Measurements from ENCODE around the gene SDF4.

Gene SDF4

DNA sequence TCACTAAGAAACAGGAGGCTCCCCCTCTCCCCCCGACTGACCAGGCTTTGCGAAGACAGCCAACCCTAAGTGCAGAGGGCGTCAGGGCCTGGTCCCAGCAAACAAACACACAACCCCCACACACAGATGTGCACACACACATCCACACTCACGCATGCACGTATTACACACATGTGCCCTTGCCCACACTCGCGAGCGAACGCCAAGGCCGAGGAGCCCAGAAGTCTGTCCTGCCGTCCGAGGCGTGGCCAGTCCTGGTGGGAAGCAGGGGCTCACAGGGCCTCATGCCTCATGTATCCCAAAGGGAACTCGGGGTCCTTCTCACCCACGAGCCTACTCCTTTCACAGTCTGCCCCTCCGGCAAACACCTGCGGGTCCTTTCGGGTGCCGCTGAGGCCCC lies 2.0 kb downstream of the SDF4 start:
- DNase-seq (ENCODE audit: low read depth in 3 of 3, low spot score in 1 of 3): no peak

DNA sequence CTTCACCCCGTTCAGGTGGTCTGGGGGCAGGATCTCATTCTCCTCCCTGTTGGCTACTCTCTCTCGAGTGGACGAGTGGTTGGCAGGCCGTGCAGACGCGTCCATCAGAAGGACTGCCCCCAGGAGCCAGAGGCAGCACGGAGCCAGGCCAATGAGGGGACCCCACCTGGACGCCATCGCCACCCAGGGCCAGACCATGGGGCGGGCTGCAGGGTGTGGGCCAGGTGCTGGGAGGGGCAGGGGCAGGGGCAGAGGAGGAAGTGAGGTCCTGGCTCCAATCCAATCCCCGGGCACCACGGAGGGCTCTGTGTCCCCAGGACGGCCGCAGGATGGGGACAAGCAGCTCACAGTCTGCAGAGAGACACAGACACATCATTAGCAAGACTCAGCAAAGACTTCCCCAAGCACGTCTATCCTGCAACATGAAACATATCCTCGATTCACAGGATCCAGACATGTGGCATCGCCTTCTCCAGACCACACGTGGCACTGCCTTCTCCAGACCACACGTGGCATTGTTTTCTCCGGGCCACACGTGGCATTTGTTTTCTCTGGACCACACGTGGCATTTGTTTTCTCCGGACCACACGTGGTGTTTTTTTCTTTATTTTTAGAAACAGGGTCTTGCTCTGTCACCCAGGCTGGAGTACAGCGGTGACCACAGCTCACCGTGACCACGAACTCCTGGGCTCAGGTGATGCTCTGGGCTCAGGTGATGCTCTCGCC lies 3.0 kb downstream of the SDF4 start:
- no peak for DNase-seq (ENCODE audit: low read depth in 3 of 3, low spot score in 1 of 3)

DNA sequence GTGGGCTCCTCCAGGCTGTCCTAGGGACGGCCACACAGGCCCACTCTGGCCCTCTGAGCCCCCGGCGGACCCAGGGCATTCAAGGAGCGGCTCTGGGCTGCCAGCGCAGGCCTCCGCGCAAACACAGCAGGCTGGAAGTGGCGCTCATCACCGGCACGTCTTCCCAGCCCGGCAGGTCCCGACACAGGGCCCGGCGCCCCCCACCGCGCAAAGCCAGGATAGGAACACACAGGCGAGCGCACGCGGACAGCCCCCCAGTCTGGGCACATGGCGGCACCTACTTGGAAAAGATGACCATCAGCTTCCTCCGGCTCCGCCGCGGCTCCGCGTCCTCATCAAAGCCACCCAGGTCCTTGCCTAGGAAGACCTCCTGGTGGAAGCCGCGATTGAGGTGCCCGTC lies 3.6 kb downstream of the SDF4 start:
- DNase-seq (ENCODE audit: low read depth in 3 of 3, low spot score in 1 of 3): no peak

DNA sequence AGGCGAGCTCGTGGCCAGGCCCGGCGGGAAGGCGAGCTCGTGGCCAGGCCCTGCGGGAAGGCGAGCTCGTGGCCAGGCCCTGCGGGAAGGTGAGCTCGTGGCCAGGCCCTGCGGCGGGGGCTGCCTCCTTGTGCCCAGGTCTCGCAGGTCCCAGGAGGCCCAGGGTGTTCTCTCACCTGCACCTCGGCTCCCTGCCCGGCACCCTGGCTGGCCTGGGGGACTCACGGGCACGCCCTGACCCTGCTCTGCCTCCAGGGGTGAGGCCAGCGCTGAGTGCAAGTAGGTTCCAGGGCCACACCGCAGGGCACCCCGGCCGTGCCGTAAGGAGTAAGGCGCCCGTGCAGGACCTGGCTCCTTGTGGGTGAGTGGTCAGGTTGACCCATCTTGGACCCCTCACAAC lies 4.4 kb downstream of the SDF4 start:
- no peak for DNase-seq (ENCODE audit: low read depth in 3 of 3, low spot score in 1 of 3)

DNA sequence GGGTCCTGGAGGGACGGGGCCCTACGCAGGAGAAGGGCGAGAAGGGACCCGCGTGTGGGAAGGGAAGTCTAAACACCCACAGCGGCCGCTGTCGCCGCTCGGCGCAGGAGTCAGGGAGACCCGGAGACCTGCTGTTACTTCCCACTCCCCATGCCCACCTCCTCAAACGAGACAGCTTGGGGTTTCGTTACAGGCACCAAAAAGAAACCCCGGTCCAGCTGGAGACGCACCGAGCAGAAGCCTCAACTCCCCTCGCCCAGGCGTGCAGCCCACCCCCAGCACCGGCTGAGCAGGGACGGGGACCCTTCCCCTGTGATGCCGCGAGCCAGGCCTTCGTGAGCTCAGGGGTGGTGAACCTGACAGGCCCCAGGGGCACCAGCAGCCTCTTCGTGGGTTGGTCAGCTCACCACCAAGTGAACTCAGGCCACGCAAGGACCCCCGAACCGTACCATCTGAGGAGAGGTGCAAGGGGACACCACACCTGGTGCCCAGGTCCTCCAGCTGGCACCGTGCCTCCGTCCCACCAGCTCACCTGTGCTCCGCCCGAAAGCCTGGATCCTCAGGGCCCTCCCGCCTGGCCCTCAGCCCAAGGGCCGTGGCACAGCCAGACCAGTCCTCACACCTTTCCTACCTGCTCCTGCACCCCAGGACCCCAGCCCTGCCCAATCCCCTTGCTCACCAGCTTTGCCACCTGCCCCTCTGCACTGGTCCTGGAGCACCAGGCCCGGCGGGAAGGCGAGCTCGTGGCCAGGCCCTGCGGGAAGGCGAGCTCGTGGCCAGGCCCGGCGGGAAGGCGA lies 5.0 kb downstream of the SDF4 start:
- no peak for DNase-seq (ENCODE audit: low read depth in 3 of 3, low spot score in 1 of 3)

DNA sequence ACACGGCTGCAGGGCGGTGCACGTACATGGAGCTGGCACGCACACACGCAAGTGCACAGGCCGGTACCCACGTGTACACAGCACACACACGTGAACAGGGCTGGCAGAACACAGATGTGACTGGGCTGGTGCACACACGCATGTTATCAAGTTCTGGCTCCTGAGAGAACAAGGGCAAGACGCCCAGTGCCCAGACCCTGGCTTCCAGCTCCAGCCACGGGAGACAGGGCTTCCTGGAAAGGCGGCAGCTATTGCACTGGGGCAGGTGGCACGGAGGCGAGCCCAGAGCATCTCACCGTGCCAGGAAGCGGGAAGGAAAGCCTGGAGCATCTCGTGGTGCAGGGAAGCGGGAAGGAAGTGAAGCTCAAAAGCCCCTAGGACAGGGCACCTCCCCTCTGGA lies 5.9 kb downstream of the SDF4 start:
- no peak for DNase-seq (ENCODE audit: low read depth in 3 of 3, low spot score in 1 of 3)

DNA sequence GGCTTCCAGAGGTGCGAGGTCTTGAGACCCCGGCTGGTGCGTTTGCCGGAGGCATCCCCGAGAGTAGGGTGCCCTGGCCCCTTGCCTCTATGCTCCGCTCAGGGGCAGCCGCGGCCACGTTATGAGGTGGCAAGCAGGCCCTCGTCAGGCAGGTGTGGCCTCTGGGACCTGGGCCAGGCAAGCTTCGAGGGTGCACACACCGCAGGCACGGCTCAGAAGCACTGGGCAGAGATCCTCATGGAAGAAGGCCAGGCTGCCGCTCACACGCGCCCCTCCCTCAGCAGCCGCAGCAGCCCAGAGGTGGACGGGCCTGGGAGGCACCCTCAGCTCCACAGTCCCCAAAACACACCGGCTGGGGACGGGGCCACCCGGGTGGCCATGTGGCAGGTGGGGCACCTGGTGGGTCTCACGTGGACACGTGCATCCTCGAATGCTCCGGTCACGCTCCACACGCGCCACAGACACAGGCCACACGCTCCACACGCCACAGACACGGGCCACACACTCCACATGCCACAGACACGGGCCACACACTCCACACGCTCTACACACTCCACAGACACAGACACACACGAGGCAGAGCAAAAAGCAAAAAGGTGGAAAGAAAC lies 6.5 kb downstream of the SDF4 start:
- no peak for DNase-seq (ENCODE audit: low read depth in 3 of 3, low spot score in 1 of 3)

DNA sequence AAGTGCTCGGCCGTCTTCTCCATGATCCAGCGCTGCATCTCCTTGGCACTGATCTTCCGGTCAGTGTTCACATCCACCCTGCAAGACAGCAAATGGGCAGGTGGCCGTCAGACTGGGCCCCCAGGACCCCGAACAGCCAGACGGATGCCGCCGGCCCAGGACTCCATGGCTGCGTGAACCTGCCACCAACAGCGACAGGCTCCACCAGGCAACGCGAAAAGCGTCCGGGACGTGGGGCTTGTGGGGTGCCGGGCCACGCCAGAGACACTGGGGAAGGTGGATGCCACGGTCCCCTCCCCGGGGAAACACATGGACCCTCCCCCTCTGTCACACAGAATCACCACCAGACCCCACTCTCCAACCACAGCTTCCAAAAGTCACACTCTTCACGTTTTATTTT lies 7.9 kb downstream of the SDF4 start:
- DNase-seq (ENCODE audit: low read depth in 3 of 3, low spot score in 1 of 3): no peak

DNA sequence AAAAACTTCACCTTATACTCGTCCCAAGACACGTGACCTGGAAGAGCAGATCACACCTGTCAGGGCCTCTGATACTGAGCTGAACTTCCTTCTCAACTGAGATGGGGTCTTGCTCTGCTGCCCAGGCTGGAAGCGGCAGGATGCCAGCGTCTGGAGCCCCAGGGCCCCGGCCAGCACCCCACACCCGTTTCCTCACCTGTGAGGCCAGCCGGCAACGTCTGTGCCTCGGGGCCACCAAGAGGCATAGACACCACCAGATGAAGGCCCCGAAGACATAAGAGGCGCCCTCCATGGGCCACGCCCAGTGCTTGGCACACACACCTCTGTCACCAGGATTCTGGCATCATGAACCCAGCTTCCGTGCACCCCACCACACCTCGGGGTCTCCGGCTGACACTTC lies 8.5 kb downstream of the SDF4 start:
- no peak for DNase-seq (ENCODE audit: low read depth in 3 of 3, low spot score in 1 of 3)

DNA sequence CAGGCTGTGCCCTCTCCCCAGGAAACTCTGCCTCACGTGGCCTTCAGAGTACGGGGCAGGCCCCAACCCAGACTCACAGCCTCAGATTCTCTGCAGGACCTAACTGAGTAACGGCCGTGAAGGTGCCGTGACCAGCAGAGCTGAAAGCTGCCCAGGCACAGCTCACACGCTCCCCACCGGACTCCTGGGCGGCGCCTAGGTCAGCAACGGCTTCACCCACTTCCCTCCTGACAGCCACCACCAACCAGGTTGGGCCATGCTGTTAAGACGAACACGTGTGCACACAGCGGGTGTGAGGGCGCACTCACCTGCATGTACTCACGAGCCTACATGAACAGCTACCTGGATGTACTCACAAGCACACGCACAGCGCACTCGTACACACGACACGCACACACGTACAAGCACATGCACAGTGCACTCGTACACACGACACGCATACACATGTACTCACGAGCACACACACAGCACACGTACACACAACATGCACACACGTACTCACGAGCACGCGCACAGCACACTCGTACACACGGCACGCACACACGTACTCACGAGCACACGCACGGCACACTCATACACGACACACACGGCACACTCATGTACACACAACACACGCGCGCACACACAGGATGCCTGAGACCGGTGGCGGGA lies 9.1 kb downstream of the SDF4 start:
- DNase-seq (ENCODE audit: low read depth in 3 of 3, low spot score in 1 of 3): no peak

DNA sequence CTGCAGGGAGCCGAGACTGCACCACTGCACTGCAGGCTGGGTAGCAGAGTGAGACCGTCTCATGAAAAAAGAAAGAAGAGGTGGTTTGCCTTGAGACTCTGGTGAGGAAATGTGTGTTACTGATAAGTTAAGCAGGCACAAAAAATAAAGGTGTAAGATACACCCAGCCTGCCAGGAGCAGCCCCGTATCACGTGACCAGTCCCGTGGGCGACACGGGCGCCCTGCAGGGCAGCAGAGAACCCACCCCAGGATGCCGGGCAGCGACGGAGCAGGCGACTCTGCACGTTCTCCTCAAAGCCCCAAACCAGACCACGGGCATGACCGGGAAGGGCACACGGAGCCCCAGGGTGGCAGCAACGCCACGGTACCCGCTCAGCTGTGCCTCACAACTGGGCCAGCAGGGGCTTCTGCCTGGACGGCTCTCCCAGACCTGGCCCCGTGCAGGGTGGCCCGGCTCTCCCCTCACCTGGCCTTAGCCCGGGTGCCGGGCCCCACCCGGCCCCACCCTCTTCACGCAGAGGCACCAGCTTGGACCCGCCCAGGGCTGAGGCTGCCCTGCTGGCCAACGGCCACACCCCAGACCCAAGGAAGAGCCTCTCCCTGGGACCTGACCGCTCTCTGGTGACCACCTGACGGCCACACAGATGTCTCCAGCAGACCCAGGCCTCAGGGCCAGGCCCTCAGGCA lies 9.8 kb downstream of the SDF4 start:
- no peak for DNase-seq (ENCODE audit: low read depth in 3 of 3, low spot score in 1 of 3)

DNA sequence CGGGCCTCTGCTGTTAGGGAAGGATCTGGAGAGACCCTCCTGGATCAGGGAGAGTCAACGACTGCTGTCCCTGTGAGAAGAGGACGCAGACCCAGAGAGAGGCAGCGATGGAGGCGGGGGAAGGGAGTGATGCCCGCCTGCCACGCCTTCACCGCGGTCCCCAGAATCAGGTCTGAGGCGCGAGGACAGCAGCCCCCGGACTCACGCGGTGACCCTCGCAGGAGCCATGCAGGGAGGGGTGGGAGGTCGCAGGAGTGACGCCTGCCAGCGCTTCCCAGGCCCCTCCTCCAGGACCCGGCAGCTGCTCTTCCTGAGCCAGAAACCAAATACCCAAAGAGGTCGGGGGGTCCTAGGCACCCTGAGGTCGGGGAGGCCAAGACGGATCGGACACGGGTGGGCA lies 11.6 kb downstream of the SDF4 start:
- DNase-seq (ENCODE audit: low read depth in 3 of 3, low spot score in 1 of 3): no peak

DNA sequence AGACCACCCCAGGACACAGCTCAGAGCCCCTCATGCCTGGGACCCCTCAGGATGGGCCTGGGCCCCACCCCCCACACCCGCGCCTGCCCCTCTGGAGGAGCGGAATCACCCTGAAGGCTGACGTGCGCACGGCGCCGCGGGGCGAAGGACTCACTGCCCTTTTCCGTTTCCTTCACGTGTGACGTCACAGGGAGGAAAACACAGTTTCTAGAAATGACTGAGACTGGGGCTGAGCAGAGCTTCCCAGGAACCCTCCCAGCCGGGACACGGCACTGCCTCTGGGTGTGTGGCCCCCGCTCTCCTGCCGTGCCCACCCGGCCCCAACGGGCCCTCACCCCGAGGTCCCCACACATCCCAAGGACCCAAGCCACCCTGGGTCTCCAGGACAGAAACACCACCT lies 12.5 kb downstream of the SDF4 start:
- DNase-seq (ENCODE audit: low read depth in 3 of 3, low spot score in 1 of 3): no peak

DNA sequence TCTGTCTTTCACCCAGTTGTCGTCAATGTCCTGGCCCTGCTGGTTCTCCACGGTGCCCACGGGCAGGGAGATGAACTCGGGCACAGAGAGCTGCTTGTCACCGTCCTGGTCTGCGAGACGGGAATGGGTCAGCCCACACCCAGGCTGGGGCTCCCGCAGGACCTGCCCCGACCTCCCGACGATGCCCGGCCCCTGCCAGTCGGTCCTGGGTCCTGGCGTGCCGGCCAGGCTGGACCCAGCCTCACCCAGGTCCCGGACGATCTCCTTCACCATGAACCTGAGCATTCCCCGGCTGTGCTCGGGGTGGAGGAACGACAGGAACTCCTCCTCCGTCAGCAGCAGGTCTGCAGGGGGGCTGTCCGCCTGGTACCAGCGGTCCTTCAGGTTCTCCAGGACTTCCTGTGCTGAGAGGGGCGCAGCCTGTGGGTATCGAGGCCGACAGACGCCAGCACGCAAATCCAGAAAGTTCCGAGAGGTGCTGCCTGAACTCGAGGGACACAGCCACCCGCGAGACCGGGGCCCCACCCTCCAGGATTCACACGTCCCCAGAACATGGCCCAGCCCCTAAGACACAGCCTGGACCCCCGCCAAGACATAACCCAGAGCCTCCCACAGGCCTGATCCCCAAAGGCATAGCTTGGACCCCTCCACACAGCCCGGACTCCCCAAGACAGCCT lies 13.1 kb downstream of the SDF4 start:
- DNase-seq (ENCODE audit: low read depth in 3 of 3, low spot score in 1 of 3): no peak

DNA sequence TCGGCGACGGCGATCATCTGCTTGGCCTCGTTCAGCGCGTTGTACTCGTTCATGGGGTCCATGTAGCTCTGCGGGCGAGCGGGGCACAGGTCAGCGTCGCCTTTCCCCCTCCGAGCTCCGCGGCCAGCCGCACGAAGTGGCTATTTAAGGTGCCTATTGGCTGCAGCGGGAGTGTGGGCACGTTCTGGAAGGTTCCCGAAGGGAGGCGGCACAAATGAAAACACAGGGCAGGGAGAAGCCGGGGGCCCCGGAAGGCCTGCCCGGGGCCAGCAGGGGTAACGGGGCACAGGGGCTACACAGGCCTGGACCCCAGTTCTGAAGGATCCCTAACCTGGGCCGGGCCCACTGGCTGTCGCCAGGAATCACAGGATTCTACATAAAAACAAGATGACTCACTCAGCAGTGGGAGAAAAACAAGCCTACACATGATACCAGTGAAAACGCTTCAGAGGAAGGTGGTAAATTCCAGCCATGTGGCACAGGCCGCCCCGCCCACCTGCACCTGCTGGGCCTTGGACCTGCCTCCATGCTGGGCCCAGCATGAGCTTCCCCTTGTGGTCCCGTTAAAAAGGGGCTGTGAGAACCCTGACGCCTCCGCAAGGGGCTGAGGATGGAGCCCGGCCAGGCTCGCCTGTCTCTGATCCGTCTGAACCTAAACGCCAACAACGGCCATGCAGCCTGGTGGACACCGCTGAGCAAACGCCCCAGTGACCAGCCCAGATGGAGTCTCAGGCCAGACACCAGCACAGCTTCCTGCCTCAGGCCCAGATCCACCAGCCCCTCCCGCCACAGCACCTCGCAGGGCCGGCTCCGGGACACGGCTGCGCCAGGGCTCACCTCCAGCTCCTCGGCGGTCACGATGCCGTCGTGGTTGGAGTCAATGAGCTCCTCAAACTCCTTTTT lies 13.9 kb downstream of the SDF4 start:
- no peak for DNase-seq (ENCODE audit: low read depth in 3 of 3, low spot score in 1 of 3)

DNA sequence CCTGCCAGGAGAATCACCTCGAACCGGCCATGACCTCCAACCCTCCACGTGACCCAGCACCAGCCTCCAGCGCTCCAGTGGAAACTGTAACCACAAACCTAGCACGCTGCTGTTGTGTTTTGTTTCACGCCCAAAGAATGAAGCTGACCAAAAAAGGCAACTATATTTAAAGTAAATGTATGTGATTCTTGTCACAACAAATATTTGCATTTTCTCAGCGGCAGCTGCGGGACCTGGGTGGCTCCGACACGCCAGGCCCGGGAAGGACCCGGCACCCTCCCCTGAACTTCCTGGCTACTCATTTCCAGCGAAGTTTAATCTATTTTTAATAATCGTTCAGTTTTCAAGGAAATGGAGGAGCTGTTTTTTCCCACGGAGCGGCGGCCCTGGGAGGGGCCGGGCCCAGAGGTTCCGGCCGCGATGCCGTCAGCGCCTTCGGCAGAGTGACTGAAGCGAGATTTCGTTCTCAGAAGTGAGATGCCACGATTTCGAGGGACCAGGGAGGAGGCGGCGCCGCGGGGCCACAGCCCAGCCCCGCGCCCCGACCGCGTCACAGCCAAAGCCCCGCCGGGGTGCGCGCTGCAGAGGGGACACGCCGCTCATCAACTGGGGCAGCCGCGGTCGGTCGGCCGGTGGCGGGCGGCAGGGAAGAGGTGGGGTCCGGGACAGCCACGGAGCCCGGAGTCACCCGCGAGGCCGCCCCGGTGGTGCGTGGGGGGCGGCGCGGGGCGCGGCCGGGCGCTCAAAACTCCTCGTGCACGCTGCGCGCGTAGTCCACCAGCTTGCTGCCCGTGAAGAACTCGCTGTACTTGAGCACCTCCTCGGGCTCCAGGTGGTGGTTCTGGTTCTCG lies 14.8 kb downstream of the SDF4 start:
- no peak for DNase-seq (ENCODE audit: low read depth in 3 of 3, low spot score in 1 of 3)

DNA sequence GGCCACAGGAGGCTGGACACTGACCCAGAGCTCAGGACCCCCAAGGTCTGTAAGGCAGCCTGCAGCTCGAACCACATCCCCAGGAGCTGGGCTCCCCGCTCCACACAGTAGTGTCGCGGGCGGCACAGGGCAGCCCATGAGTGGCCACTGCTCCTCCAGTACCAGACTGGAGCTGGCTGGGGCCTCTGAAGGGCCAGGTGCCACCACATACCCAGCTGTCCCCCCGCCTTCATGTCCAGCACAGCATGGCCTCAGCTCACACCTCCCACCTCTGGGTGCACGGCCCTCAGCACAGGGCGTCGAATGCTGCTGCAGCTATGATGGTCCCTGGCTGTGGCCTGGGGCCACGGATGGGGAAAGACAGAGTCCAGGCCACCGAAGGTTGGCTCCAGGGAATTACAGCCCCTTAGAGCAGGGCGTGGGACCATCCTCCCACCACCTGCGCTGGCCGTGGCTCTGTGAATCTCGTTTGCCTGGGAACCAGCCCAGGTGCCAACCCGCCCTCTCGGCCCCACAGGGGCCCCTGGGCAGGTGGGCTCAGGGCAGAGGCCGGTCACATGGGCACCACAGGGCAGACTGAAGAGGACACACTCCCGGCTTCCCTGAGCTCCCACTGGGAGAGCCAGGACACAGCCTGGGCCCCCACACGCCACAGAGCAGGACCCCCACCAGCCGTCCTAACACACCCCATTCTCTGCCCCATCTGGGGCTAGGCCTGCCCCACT lies 15.8 kb downstream of the SDF4 start:
- DNase-seq (ENCODE audit: low read depth in 3 of 3, low spot score in 1 of 3): no peak

DNA sequence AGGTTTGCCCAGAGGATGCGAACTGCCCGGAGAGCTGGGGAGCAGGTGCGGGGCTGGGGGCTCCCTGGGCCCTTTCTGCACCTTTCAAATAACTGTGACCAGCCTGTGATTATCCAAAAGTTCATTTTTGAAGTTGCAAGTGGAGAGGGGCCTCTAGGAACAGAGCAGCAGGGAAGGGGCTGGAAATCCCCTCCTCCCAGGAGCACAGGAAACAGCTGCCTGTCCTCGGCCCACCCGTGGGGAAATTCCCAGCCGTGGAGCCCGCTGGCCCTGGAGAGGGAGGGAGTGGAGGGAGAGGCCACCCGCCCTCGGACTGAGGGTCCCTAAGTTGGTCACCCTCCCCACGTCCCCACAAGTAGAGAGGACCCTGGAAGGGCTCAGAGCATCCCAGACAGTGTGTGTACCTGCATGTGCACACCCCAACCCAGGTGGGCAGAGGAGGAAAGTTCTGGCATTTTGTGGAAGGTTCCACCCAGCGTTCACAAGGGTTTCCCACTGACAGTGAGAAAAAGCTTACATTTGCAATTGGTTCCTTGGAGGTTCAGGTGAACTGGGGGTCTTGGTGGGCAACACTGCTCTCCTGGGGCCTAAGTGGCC lies 16.6 kb downstream of the SDF4 start:
- no peak for DNase-seq (ENCODE audit: low read depth in 3 of 3, low spot score in 1 of 3)

Data from stimulated activated CD4-positive, alpha-beta T cell treated with anti-CD3 and anti-CD28 coated beads, TNF-alpha, amount 100 ng/mL, for 1 hour (primary cell).